ENCODE data around the gene ASXL1.
A peak's percentile ranks its signal among the peaks of the same experiment; 100 is the strongest.

Gene ASXL1

GRCh38 chr20:32434434-32434833, 76.3 kb downstream of the ASXL1 start:
- Histone ChIP-seq H3K4me3 (ENCODE audit: low read depth, low read length) (no peak overlapping the region), H3K27ac (no peak overlapping the region), H3K27me3 (ENCODE audit: insufficient read depth, low read depth, severe bottlenecking) (no peaks in the 10 kb centered on the region), H3K9me3 (ENCODE audit: severe bottlenecking) (no peaks in the 10 kb centered on the region), H3K36me3 (peaks cover 94% of the 10 kb centered on the region)
- DNase-seq, result no peak
- TF ChIP-seq CTCF (IDR thresholded peaks at IDR 0.05; ENCODE audit: low read depth, low read length), result no peak

GRCh38 chr20:32435449-32436107, 77.4 kb downstream of the ASXL1 start:
- no peak for TF ChIP-seq CTCF (IDR thresholded peaks at IDR 0.05; ENCODE audit: low read depth, low read length)
- peaks cover 92% of the 10 kb centered on the region for H3K36me3 ChIP-seq

GRCh38 chr20:32436142-32436861, 78.2 kb downstream of the ASXL1 start:
- peaks cover 84% of the 10 kb centered on the region for H3K36me3 ChIP-seq
- H3K4me3 ChIP-seq (ENCODE audit: low read depth, low read length), result no peak overlapping the region
- H3K27me3 ChIP-seq (ENCODE audit: insufficient read depth, low read depth, severe bottlenecking), result no peaks in the 10 kb centered on the region
- H3K9me3 ChIP-seq (ENCODE audit: severe bottlenecking), result no peaks in the 10 kb centered on the region
- no peak for DNase-seq
- TF ChIP-seq CTCF (IDR thresholded peaks at IDR 0.05; ENCODE audit: low read depth, low read length), result no peak
- no peak overlapping the region for H3K27ac ChIP-seq

More at GRCh38 chr20:32435449-32436107, 77.4 kb downstream of the ASXL1 start:
- no peak for DNase-seq
- Histone ChIP-seq H3K27me3 (ENCODE audit: insufficient read depth, low read depth, severe bottlenecking) (no peaks in the 10 kb centered on the region), H3K4me3 (ENCODE audit: low read depth, low read length) (no peak overlapping the region), H3K9me3 (ENCODE audit: severe bottlenecking) (no peaks in the 10 kb centered on the region), H3K27ac (no peak overlapping the region)

DNA sequence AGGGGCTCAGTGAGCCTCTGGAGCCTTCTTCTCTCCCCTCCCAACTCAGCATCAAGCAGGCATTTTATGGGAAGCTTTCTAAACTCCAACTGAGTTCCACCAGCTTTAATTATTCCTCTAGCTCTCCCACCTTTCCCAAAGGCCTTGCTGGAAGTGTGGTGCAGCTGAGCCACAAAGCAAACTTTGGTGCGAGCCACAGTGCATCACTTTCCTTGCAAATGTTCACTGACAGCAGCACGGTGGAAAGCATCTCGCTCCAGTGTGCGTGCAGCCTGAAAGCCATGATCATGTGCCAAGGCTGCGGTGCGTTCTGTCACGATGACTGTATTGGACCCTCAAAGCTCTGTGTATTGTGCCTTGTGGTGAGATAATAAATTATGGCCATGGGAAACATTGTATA, 78.8 kb downstream of the ASXL1 start:
- Histone ChIP-seq H3K27me3 (ENCODE audit: insufficient read depth, low read depth, severe bottlenecking) (no peaks in the 10 kb centered on the region), H3K4me3 (ENCODE audit: low read depth, low read length) (no peak overlapping the region), H3K9me3 (ENCODE audit: severe bottlenecking) (no peaks in the 10 kb centered on the region), H3K36me3 (peaks cover 78% of the 10 kb centered on the region), H3K27ac (no peak overlapping the region)
- no peak for TF ChIP-seq CTCF (IDR thresholded peaks at IDR 0.05; ENCODE audit: low read depth, low read length)
- no peak for DNase-seq

- H3K4me3 ChIP-seq (ENCODE audit: low read depth, low read length), result no peak overlapping the region
- peak; percentile 44 for TF ChIP-seq CTCF (IDR thresholded peaks at IDR 0.05; ENCODE audit: low read depth, low read length)
- no peak for DNase-seq
- no peaks in the 10 kb centered on the region for H3K27me3 ChIP-seq (ENCODE audit: insufficient read depth, low read depth, severe bottlenecking)
- peaks cover 73% of the 10 kb centered on the region for H3K36me3 ChIP-seq
- no peak overlapping the region for H3K27ac ChIP-seq
- no peaks in the 10 kb centered on the region for H3K9me3 ChIP-seq (ENCODE audit: severe bottlenecking)
Observed at GRCh38 chr20:32437391-32438074, 79.4 kb downstream of the ASXL1 start.

All from WERI-Rb-1 (cell line).